Measurements from ENCODE around the gene EOMES. TPM values are rescaled to one million over a fixed set of nuclear protein-coding genes. Genes with fewer than 3 reads are reported as not detected.
A peak's percentile ranks its signal among the peaks of the same experiment; 100 is the strongest.

EOMES gene
- total and polyA plus RNA-seq, 4 donors, result 0.12 to 1.3 (median 0.48) TPM

- no peak overlapping the region for H3K4me3 ChIP-seq
- peak overlapping the region in 1 of 2 donors; percentile 31 for H3K9ac ChIP-seq (ENCODE audit: insufficient read depth in 1 of 2, low read length in 2 of 2)
- 60 to 70% methylated on average over 5 of the region's 5 CpGs for WGBS, 2 donors
- ATAC-seq (ENCODE audit: insufficient read depth, low FRiP score) (no peak), DNase-seq (no peak)
- no peak overlapping the region for H3K27ac ChIP-seq (ENCODE audit: low read depth in 1 of 2, low read length in 1 of 2)
- no peak for TF ChIP-seq CTCF (IDR thresholded peaks at IDR 0.05; ENCODE audit: control extremely low read depth, extremely low read depth)
- H3K9me3 ChIP-seq (ENCODE audit: control insufficient read depth in 4 of 4, insufficient read depth in 3 of 4, low read length in 3 of 4), result no peaks in the 10 kb centered on the region
- H3K36me3 ChIP-seq (ENCODE audit: control insufficient read depth in 4 of 4, insufficient read depth in 4 of 4, low read length in 4 of 4), result no peaks in the 10 kb centered on the region
- H3K27me3 ChIP-seq (ENCODE audit: control insufficient read depth in 3 of 3, insufficient read depth in 3 of 3, low read length in 2 of 3), result no peaks in the 10 kb centered on the region
- peaks cover 0 to 4% (median 0%) of the 10 kb centered on the region in 5 donors for H3K4me1 ChIP-seq (ENCODE audit: control insufficient read depth in 5 of 5, insufficient read depth in 5 of 5, low read length in 5 of 5)
Observed at GRCh38 chr3:27680517-27681246, 41.4 kb downstream of the EOMES start.

GRCh38 chr3:27679691-27680090 lies 42.4 kb downstream of the EOMES start:
- H3K27ac ChIP-seq (ENCODE audit: low read depth in 1 of 2, low read length in 1 of 2), result no peak overlapping the region
- 64 to 73% methylated on average over 1 of the region's 1 CpG for WGBS, 2 donors
- no peak for DNase-seq

GRCh38 chr3:27678234-27678633 lies 43.9 kb downstream of the EOMES start:
- ATAC-seq (ENCODE audit: insufficient read depth, low FRiP score) (no peak), DNase-seq (no peak)
- peaks cover 0 to 4% (median 0%) of the 10 kb centered on the region in 5 donors for H3K4me1 ChIP-seq (ENCODE audit: control insufficient read depth in 5 of 5, insufficient read depth in 5 of 5, low read length in 5 of 5)
- no peak for TF ChIP-seq CTCF (IDR thresholded peaks at IDR 0.05; ENCODE audit: control extremely low read depth, extremely low read depth)
- no peaks in the 10 kb centered on the region for H3K27me3 ChIP-seq (ENCODE audit: control insufficient read depth in 3 of 3, insufficient read depth in 3 of 3, low read length in 2 of 3)
- no peak overlapping the region for H3K9ac ChIP-seq (ENCODE audit: insufficient read depth in 1 of 2, low read length in 2 of 2)
- H3K4me3 ChIP-seq, result no peak overlapping the region
- no peaks in the 10 kb centered on the region for H3K9me3 ChIP-seq (ENCODE audit: control insufficient read depth in 4 of 4, insufficient read depth in 3 of 4, low read length in 3 of 4)
- no peaks in the 10 kb centered on the region for H3K36me3 ChIP-seq (ENCODE audit: control insufficient read depth in 4 of 4, insufficient read depth in 4 of 4, low read length in 4 of 4)
- H3K27ac ChIP-seq (ENCODE audit: low read depth in 1 of 2, low read length in 1 of 2), result no peak overlapping the region

More at GRCh38 chr3:27679691-27680090, 42.4 kb downstream of the EOMES start:
- no peaks in the 10 kb centered on the region for H3K9me3 ChIP-seq (ENCODE audit: control insufficient read depth in 4 of 4, insufficient read depth in 3 of 4, low read length in 3 of 4)
- no peak overlapping the region for H3K9ac ChIP-seq (ENCODE audit: insufficient read depth in 1 of 2, low read length in 2 of 2)
- H3K4me1 ChIP-seq (ENCODE audit: control insufficient read depth in 5 of 5, insufficient read depth in 5 of 5, low read length in 5 of 5), result peaks cover 0 to 4% (median 0%) of the 10 kb centered on the region in 5 donors
- H3K4me3 ChIP-seq, result no peak overlapping the region
- ATAC-seq (ENCODE audit: insufficient read depth, low FRiP score), result no peak
- TF ChIP-seq CTCF (IDR thresholded peaks at IDR 0.05; ENCODE audit: control extremely low read depth, extremely low read depth), result no peak
- no peaks in the 10 kb centered on the region for H3K36me3 ChIP-seq (ENCODE audit: control insufficient read depth in 4 of 4, insufficient read depth in 4 of 4, low read length in 4 of 4)
- no peaks in the 10 kb centered on the region for H3K27me3 ChIP-seq (ENCODE audit: control insufficient read depth in 3 of 3, insufficient read depth in 3 of 3, low read length in 2 of 3)
